Activated CD8-positive, alpha-beta memory T cell treated with anti-CD3 and anti-CD28 coated beads for 48 hours (primary cell): ENCODE data around the gene FNDC5.
"Not testable (repeated sequence)": the region's sequence is repeated elsewhere in the genome, so short reads cannot be mapped to it uniquely, and the experiment has no call there.

Experiments
- DNase-seq, 3 experiments: peaks; one replicate each; pipeline ENCODE4 v3.0.0-alpha.2; 2020; ENCODE audit warnings: low read depth in 2 of 3, low spot score in 2 of 3

The FNDC5 gene

GRCh38 chr1:32870615-32871363, at the start of gene FNDC5:
Gene FNDC5, minus strand, starts transcription at chr1:32870912.
- no peak for DNase-seq

DNA sequence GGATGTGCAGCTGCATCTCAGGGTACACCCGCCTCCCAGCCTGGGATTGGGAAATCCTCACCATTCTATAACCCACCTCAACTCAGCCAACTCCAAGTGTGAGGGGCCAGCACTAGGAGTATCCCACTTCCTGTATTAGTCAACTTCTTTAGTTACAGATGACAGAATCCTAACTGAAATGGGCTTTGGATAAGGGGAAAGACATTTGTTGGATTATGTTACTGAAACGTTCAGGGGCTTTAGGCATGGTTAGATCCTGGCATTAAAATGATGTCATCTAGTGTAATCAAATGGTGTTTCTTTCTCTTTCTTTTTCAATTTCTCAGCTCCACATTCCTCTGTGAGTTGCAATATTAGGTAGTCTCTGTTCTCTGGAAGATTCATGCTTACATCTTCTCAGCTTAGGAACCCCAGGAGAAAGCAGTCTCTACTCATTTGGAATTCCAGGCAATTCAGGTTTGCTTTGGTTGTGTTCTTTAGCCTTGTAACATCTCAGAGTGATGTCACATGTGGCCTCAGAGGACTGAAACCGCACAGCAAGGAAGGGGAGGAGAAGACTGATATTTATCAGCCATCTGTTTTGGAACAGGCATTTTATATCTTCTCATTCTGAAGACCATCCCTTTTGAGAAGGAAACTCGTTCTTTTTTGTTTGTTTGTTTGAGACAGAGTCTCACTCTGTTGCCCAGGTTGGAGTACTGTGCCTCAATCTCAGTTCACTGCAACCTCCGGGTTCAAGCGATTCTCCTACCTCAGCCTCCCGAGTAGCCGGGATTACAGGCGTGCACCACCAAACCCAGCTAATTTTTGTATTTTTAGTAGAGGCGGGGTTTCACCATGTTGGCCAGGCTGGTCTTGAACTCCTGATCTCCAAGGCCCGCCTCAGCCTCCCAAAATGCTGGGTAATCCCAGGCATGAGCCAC, 49.4 kb upstream of the FNDC5 start:
- DNase-seq = no peak

- no peak for DNase-seq
Measured at GRCh38 chr1:32918179-32918578, 47.5 kb upstream of the FNDC5 start.

- no peak for DNase-seq
Measured at GRCh38 chr1:32917521-32917920, 46.8 kb upstream of the FNDC5 start.

DNA sequence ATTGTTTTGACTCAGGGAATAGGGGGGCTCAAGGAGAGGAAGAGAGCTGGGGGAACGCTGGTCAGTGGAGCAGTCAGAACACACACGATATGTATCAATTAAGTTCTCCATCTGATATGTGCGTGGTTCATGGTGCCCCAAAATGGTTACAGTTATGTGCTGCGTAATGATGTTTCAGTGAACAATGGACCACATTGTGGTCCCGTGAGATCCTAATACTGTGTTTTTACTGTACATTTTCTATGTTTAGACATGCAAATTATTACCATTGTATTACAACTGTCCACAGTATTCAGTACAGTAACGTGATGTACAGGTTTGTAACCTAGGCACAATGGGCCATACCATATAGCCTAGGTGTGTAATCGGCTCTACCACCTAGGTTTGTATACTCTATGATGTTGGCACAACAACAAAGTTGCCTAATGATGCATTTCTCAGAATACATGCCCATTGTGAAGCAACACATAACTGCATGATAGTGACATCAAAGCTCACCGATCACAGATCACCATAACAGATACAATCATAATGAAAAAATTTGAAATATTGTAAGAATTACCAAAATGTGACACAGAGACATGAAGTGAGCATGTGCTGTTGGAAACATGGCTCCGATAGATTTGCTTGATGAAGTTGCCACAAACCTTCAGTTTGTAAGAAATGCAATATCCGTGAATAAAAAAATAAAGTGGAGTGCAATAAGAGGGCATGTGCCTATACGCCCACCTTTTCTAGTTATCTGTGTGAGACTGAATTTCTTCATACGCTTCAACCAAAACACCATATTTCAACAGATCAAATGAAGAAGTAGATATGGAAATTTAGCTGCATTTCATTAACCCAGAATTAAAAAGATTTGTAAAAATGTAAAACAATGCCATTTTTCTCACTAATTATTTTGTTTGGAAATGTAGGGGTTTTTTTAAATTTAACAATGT, 45.3 kb upstream of the FNDC5 start:
- no peak for DNase-seq

DNA sequence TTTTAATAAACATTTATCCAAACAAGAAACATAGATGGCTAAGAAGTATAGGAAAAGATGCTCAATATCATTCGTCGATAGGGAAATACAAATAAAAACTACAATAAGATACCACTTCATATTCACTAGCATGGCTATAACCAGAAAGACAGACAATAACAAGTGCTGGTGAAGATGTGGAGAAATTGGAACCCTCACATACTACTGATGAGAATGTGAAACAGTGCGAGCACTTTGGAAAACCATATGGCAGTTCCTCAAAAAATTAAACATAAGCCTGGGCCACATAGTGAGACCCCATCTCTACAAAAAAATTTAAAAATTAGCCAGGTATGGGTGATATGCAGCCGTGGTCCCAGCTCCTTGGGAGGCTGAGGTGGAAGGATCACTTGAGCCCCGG, 39.6 kb upstream of the FNDC5 start:
- no peak for DNase-seq

DNA sequence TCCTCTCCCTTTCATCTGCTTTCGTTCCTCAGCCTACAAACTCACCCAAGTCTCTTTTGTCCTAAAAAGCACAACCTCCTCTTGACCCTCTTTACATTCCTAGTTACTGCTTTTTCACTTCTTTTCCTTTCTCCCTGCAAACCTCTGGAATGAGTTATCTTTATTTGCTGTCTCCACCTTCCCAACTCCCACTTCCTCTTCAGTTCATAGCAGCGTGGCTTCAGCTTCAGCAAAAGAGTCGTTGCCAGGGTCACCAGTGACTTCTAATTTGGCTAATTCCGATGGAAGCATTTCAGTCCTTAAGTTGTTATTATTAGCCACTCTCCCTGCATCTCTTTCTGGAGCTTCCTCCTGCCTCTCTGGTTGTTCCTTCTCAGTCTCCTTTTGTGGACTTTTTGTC, 36.7 kb upstream of the FNDC5 start:
- DNase-seq = no peak

- no peak for DNase-seq
Measured at GRCh38 chr1:32906654-32907053, 35.9 kb upstream of the FNDC5 start.

- DNase-seq = not testable (repeated sequence)
Measured at GRCh38 chr1:32905588-32905987, 34.9 kb upstream of the FNDC5 start.

DNA sequence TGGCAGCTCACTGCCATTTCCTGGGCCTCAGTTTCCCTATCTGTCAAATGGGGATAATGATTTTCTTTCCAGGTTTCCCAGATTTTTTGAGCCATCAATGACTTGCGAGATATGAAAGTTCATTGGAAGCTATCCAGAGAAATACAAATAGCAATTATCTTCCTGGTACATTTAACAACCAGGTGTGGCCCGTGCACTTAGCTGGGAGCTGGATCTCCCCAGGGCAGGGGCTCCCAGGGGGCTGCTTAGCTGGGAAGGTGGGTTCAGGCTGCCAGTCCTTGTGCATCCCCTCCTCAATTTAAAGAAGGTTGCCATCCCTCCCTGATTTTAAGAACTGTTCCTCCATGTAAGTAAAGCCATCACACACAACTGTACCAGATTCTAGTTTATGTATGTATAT, 34.1 kb upstream of the FNDC5 start:
- DNase-seq = no peak

GRCh38 chr1:32903991-32904785, 33.5 kb upstream of the FNDC5 start:
- no peak for DNase-seq

GRCh38 chr1:32902535-32902920, 31.8 kb upstream of the FNDC5 start:
- DNase-seq = no peak

GRCh38 chr1:32901823-32902534, 31.3 kb upstream of the FNDC5 start:
- DNase-seq = no peak

- DNase-seq = no peak
Measured at GRCh38 chr1:32900956-32901822, 30.5 kb upstream of the FNDC5 start, which contains the start of gene TMEM54. Gene TMEM54, minus strand, starts transcription at chr1:32901389. Its CDS starts 151 bp downstream, at chr1:32901238.

DNA sequence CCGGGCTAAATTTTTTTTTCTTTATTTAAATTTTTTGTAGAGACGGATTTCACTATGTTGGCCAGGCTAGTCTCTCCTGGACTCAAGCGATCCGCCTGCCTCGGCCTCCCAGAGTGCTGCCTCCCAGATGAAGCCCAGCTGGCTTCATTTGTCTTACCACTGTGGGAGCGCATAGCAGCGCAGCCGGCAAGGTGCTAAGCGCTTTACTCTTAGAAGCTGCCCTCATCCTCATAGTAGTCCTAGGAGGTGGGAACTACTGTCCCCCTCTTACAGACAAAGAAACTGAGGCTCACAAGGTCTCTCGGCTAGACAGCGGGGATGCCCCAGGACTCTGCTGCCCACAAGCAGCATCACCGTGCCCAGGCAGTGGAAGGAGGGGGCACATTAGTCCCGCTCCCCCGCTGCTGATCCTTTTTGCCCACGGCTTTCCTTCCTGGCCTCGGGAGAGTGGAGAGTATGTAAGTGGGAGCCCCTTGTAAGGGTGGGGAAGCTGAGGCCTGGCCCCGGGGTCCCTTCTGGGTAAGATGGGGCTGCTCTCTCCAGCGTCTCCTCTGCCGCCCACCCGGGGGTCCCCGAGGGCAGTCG, 29.8 kb upstream of the FNDC5 start:
- DNase-seq = no peak

DNA sequence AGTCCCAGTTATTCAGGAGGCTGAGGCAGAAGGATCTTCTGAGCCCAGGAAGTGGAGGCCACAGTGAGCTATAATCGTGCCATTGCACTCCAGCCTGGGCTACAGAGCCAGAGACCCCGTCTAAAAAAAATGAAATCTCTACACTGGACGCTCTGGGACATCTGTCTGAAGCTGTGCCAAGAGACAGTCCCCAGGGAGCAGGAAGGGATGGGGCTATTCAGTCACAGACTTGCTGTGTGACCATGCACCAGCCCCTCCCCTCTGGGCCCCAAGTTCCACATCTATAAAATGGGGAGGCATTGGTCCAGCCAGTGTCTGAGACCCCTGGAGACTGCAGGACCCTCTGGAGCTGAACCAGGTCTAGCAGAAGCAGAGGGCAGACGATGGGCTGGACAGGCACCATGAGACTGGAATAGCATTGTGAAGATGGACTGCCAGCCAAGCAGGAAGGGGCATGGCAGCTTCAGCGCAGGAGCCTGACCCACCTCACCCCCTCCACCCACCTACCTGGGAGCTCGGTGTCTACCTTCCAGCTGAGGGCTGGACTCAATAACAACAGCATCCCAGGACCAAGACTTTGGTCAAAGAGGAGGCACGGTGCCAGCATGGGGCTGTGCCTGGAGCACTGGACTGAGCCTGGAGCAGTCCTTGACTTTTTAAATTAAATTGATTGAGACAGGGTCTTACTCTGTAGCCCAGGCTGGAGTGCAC, 29.0 kb upstream of the FNDC5 start:
- no peak for DNase-seq

DNA sequence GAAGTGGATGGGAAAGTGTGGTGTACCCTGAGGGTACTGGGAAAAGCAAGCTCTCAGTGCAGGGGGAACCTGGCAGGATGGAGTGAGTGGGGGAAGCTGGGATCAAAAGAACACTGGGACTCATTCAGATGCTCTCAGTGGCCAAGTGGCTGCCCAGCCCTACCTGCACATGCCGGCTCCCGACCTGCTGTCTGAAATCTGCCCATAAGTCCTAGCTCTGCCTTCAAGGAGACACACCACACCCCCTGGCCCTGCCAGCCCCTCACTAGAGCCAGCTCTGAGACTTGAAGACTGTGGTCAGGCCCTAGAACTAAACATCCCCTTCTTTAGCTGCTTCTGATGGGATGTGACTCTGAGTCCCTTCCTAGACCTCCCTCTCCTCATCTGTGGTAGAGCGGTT, 28.2 kb upstream of the FNDC5 start:
- DNase-seq = no peak

GRCh38 chr1:32898056-32898455, 27.3 kb upstream of the FNDC5 start:
- no peak for DNase-seq
